CD4-positive, alpha-beta T cell treated with Interleukin-10 for 1 hour (primary cell): ENCODE results near the gene SEPTIN2.
"Not testable (repeated sequence)": the region's sequence is repeated elsewhere in the genome, so short reads cannot be mapped to it uniquely, and the experiment has no call there.

ENCODE experiments used
- DNase-seq: peaks from one replicate; pipeline ENCODE4 v3.0.0-alpha.2; 2020

Gene SEPTIN2

GRCh38 chr2:241315879-241316631 lies at the start of gene SEPTIN2:
SEPTIN2 (plus strand) TSS chr2:241315925; CDS start chr2:241324233, 8,308 bp downstream.
- DNase-seq, result peak; percentile 84

GRCh38 chr2:241267249-241268067 lies 48.3 kb upstream of the SEPTIN2 start:
- DNase-seq, result no peak

- no peak for DNase-seq
Observed at GRCh38 chr2:241268306-241268705, 47.4 kb upstream of the SEPTIN2 start.

GRCh38 chr2:241268716-241269445 lies 46.8 kb upstream of the SEPTIN2 start:
- DNase-seq, result no peak

- DNase-seq, result no peak
Observed at GRCh38 chr2:241269707-241270520, 45.8 kb upstream of the SEPTIN2 start.

- DNase-seq, result no peak
Observed at GRCh38 chr2:241270531-241270930, 45.2 kb upstream of the SEPTIN2 start.

- peak; percentile 59 for DNase-seq
Observed at GRCh38 chr2:241271706-241272302, 43.9 kb upstream of the SEPTIN2 start.

GRCh38 chr2:241272303-241273209 lies 43.2 kb upstream of the SEPTIN2 start:
- peak; percentile 61 for DNase-seq

- DNase-seq, result no peak
Observed at GRCh38 chr2:241273210-241274020, 42.3 kb upstream of the SEPTIN2 start.

- DNase-seq, result no peak
Observed at GRCh38 chr2:241274127-241274526, 41.6 kb upstream of the SEPTIN2 start.

- DNase-seq, result no peak
Observed at GRCh38 chr2:241275504-241275903, 40.2 kb upstream of the SEPTIN2 start.

- no peak for DNase-seq
Observed at GRCh38 chr2:241275910-241276309, 39.8 kb upstream of the SEPTIN2 start.

GRCh38 chr2:241278306-241278705 lies 37.4 kb upstream of the SEPTIN2 start:
- DNase-seq, result not testable (repeated sequence)

GRCh38 chr2:241279413-241279812 lies 36.3 kb upstream of the SEPTIN2 start:
- no peak for DNase-seq

- DNase-seq, result no peak
Observed at GRCh38 chr2:241279828-241280227, 35.9 kb upstream of the SEPTIN2 start.

- DNase-seq, result no peak
Observed at GRCh38 chr2:241280291-241280690, 35.4 kb upstream of the SEPTIN2 start.

GRCh38 chr2:241282555-241282954 lies 33.2 kb upstream of the SEPTIN2 start:
- no peak for DNase-seq

GRCh38 chr2:241285596-241285995 lies 30.1 kb upstream of the SEPTIN2 start:
- DNase-seq, result no peak

GRCh38 chr2:241286348-241287090 lies 29.2 kb upstream of the SEPTIN2 start:
- DNase-seq, result no peak
